ENCODE data around the gene FRK.

The FRK gene

DNA sequence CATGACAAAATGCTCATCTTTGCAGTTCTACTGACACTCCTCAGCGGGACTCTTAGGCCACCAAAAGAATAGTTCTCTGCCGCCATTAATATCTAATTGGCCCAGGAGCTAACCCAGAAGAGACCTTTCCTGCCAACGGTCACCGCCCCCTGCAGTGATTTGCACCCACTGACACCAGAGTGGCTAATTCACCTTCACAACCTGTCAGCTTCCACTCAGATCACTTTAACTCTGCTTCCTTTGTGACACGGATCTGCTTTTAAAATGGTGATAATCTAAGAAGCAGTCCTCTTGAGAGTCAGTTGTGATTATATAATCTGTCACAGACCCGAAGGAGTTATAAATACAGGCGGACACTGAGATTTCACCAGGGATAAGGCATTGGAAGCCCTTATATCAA is 172.8 kb downstream of the FRK start:
- no peak for DNase-seq (ENCODE audit: low spot score)

DNA sequence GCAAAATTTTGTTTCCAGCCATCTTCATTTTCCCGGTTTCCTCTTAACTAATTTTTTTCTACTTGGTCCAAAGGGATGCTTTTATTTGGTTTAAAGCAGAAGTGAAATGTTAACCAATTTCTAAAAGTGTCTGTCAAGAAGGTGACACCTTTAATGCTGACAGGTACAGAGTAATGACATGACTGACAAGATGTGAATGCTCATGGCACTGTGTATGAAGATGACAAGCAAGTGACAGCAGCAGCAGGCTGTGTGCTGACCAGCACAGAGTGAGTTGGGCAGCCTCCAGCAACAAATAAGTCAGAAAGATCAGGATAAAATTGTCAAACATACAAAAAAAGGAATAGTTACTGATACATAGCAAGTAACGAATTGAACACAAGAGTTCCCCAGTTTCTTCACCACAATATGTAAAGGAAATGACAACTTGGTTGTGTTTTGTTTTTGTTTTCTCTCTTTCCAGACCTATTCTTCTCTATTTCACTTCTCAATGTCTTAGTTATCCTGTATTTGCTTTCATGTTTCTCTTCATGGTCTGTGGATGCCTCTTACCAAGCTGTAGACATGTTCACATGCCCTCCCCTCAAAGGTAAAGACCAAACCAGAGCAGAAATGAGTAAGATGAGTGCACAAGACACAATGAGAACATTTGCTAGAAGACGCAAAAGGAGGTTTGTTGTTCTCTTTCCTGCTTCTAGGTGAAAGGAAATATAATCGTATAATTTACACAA is 174.9 kb downstream of the FRK start:
- DNase-seq (ENCODE audit: low spot score) = no peak

- no peak for DNase-seq (ENCODE audit: low spot score)
These were observed 177.9 kb downstream of the FRK start for GRCh38 chr6:115882771-115883170.

DNA sequence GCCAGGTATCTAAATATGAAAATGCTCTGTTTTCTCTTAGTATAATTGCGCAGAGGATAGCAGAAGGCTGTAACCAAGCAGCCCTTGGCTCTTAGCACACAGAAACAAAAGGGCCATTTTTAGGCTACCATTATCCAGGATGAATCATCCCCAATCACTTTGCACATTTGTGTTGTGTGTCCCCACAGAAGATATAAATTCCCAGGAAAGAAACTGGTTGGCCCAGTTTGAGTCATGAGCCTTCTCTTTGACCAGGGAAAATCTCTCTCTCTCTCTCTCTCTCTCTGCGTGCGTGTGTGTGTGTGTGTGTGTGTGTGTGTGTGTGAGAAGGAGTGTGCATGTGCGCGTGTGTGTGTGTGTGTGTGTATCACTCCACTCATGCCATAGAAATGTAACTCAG is 178.5 kb downstream of the FRK start:
- DNase-seq (ENCODE audit: low spot score) = no peak
